ENCODE data around the gene CBARP.
"Not testable (repeated sequence)": the region's sequence is repeated elsewhere in the genome, so short reads cannot be mapped to it uniquely, and the experiment has no call there.

CBARP gene

GRCh38 chr19:1206150-1206863 is 31.5 kb downstream of the CBARP start:
- DNase-seq = no peak

- peak; percentile 86 for DNase-seq
Measured at GRCh38 chr19:1205114-1206099, 32.4 kb downstream of the CBARP start, which contains the start of gene STK11. TSS of gene STK11 (plus strand) at chr19:1205778. CDS start at chr19:1206914, 1,136 bp downstream.

- DNase-seq = not testable (repeated sequence)
Measured at GRCh38 chr19:1200614-1201013, 37.2 kb downstream of the CBARP start.

GRCh38 chr19:1199531-1199930 is 38.3 kb downstream of the CBARP start:
- no peak for DNase-seq

GRCh38 chr19:1189419-1189818 is 48.4 kb downstream of the CBARP start:
- DNase-seq = no peak

GRCh38 chr19:1183543-1184172 is 54.1 kb downstream of the CBARP start:
- no peak for DNase-seq

GRCh38 chr19:1182727-1183126 is 55.1 kb downstream of the CBARP start:
- no peak for DNase-seq

- DNase-seq = no peak
Measured at GRCh38 chr19:1182068-1182467, 55.7 kb downstream of the CBARP start.

GRCh38 chr19:1181606-1182005 is 56.2 kb downstream of the CBARP start:
- DNase-seq = no peak
